ENCODE measurements around the gene SH3PXD2B.

SH3PXD2B gene

GRCh38 chr5:172429201-172429940, 25.0 kb downstream of the SH3PXD2B start:
- H3K4me1 ChIP-seq (ENCODE audit: control insufficient read depth in 1 of 2, insufficient read depth in 2 of 2, low read length in 2 of 2), result peaks cover 3 to 10% of the 10 kb centered on the region in 2 experiments
- no peak overlapping the region for H2BK12ac ChIP-seq (ENCODE audit: low read length)
- H3K9ac ChIP-seq (ENCODE audit: low read length), result peak overlapping the region; percentile 41
- no peak overlapping the region for H3K4me3 ChIP-seq (ENCODE audit: low read depth, low read length)
- DNase-seq, result peak; percentile 53 to 68
- H3K18ac ChIP-seq (ENCODE audit: low read length), result no peak overlapping the region
- H4K8ac ChIP-seq (ENCODE audit: low read depth, low read length), result no peak overlapping the region
- H3K79me2 ChIP-seq (ENCODE audit: control insufficient read depth, insufficient read depth, low read length, poor library complexity), result peaks cover 8% of the 10 kb centered on the region
- H3K27me3 ChIP-seq (ENCODE audit: insufficient read depth, low read length), result no peaks in the 10 kb centered on the region
- H2AFZ ChIP-seq (ENCODE audit: insufficient read depth, low read length, poor library complexity), result no peak overlapping the region
- H3K23ac ChIP-seq (ENCODE audit: low read length), result peak overlapping the region; percentile 54
- peak overlapping the region; percentile 6 for H3K4ac ChIP-seq (ENCODE audit: low read depth, low read length)
- no peak overlapping the region for H3K14ac ChIP-seq (ENCODE audit: low read length)
- no CpG with 5 or more reads among the region's 8 CpGs for WGBS (ENCODE audit: extremely low coverage, insufficient coverage, insufficient read length)
- H3K9me3 ChIP-seq (ENCODE audit: insufficient read depth, low read depth, low read length), result no peaks in the 10 kb centered on the region
- H4K12ac ChIP-seq (ENCODE audit: low read depth, low read length), result no peak overlapping the region
- no peak overlapping the region for H4K91ac ChIP-seq (ENCODE audit: low read depth, low read length)
- no peak overlapping the region for H3K4me2 ChIP-seq (ENCODE audit: low read length)
- H3K79me1 ChIP-seq (ENCODE audit: low read length), result no peaks in the 10 kb centered on the region
- H3K27ac ChIP-seq (ENCODE audit: low read depth, low read length), result no peak overlapping the region
- no peak overlapping the region for H2BK5ac ChIP-seq (ENCODE audit: low read depth, low read length, poor library complexity)
- no peak overlapping the region for H2BK120ac ChIP-seq (ENCODE audit: insufficient read depth, low read length, poor library complexity)
- H3K36me3 ChIP-seq (ENCODE audit: control insufficient read depth in 1 of 2, insufficient read depth in 2 of 2, low read length in 2 of 2), result peaks cover 20 to 21% of the 10 kb centered on the region in 2 experiments
- no peak overlapping the region for H2AK5ac ChIP-seq (ENCODE audit: low read length)

DNA sequence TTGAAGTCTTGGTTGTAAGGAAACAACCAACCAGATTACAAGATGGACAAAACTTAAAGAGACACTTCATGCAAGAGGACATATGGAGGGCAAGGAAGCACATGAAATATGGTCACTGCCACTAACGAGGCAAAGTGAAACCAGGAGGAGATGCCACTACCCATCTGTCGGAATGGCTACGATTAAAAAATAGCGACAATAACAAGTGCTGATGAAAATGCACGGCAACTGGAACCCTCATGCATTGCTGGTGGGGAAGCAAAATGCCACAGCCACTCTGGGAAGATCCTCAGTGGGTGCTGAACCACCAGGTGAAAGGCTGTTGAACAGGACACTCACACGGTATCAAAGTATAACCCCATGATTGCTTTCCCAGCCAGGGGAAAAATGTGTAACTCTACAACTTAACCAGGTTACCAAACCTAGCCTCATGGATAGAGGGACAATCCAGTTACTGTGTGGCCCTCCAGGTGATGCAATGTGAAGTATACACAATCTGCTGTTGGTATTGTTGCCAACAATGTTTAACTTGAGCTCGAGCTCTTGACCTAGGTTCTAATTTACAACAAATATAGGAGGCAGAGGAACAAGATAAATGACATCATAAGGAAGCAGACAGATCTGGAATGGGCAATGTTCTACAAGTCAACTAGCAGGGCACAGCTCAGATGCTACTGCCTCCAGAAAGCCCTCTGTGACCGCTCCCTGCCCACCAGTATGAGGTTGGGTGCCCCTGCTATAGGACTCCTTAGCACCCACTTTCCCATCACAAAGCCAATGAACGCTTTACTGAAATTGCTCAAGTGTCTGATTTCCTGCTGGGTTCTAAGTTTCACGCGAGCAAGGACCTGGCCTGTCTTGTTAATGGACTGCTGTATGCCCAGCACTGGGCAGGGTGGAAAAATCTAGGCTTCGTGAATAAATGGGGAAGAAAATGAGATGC, 25.8 kb downstream of the SH3PXD2B start:
- peak overlapping the region; percentile 16 for H3K18ac ChIP-seq (ENCODE audit: low read length)
- H2BK5ac ChIP-seq (ENCODE audit: low read depth, low read length, poor library complexity), result no peak overlapping the region
- H4K12ac ChIP-seq (ENCODE audit: low read depth, low read length), result no peak overlapping the region
- H3K9ac ChIP-seq (ENCODE audit: low read length), result no peak overlapping the region
- no peak overlapping the region for H3K4ac ChIP-seq (ENCODE audit: low read depth, low read length)
- H3K36me3 ChIP-seq (ENCODE audit: control insufficient read depth in 1 of 2, insufficient read depth in 2 of 2, low read length in 2 of 2), result peaks cover 21 to 23% of the 10 kb centered on the region in 2 experiments
- H3K27me3 ChIP-seq (ENCODE audit: insufficient read depth, low read length), result no peaks in the 10 kb centered on the region
- H3K14ac ChIP-seq (ENCODE audit: low read length), result no peak overlapping the region
- no peaks in the 10 kb centered on the region for H3K79me1 ChIP-seq (ENCODE audit: low read length)
- no peak overlapping the region for H2BK12ac ChIP-seq (ENCODE audit: low read length)
- no peak overlapping the region for H3K4me2 ChIP-seq (ENCODE audit: low read length)
- peaks cover 0 to 12% of the 10 kb centered on the region in 2 experiments for H3K4me1 ChIP-seq (ENCODE audit: control insufficient read depth in 1 of 2, insufficient read depth in 2 of 2, low read length in 2 of 2)
- DNase-seq, result no peak
- peaks cover 7% of the 10 kb centered on the region for H3K79me2 ChIP-seq (ENCODE audit: control insufficient read depth, insufficient read depth, low read length, poor library complexity)
- no peak overlapping the region for H3K4me3 ChIP-seq (ENCODE audit: low read depth, low read length)
- no peak overlapping the region for H2AK5ac ChIP-seq (ENCODE audit: low read length)
- no peaks in the 10 kb centered on the region for H3K9me3 ChIP-seq (ENCODE audit: insufficient read depth, low read depth, low read length)
- H2AFZ ChIP-seq (ENCODE audit: insufficient read depth, low read length, poor library complexity), result no peak overlapping the region
- WGBS (ENCODE audit: extremely low coverage, insufficient coverage, insufficient read length), result no CpG with 5 or more reads among the region's 12 CpGs
- H2BK120ac ChIP-seq (ENCODE audit: insufficient read depth, low read length, poor library complexity), result no peak overlapping the region
- H3K27ac ChIP-seq (ENCODE audit: low read depth, low read length), result no peak overlapping the region
- H3K23ac ChIP-seq (ENCODE audit: low read length), result no peak overlapping the region
- H4K91ac ChIP-seq (ENCODE audit: low read depth, low read length), result no peak overlapping the region
- no peak overlapping the region for H4K8ac ChIP-seq (ENCODE audit: low read depth, low read length)

DNA sequence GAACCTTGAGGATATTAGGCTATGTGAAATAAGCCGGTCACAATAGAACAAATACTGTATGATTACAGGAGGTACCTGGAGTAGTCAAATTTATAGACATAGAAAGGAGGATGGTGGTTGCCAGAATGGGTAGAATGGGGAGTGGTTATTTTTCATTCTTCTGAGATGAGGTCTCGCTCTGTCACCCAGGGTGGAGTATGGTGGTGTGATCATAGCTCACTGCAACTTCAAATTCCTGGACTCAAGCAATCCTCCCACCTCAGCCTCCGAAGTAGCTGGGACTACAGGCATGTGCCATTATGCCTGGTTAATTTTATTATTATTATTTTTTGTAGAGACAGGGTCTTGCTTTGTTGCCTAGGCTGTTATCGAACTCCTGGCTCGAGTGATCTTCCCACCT, 27.1 kb downstream of the SH3PXD2B start:
- no peak overlapping the region for H3K9ac ChIP-seq (ENCODE audit: low read length)
- no peaks in the 10 kb centered on the region for H3K27me3 ChIP-seq (ENCODE audit: insufficient read depth, low read length)
- no peak overlapping the region for H3K18ac ChIP-seq (ENCODE audit: low read length)
- H3K4me2 ChIP-seq (ENCODE audit: low read length), result no peak overlapping the region
- H2AFZ ChIP-seq (ENCODE audit: insufficient read depth, low read length, poor library complexity), result no peak overlapping the region
- H2BK120ac ChIP-seq (ENCODE audit: insufficient read depth, low read length, poor library complexity), result no peak overlapping the region
- no peak overlapping the region for H2BK5ac ChIP-seq (ENCODE audit: low read depth, low read length, poor library complexity)
- no peak overlapping the region for H2AK5ac ChIP-seq (ENCODE audit: low read length)
- no peak overlapping the region for H3K14ac ChIP-seq (ENCODE audit: low read length)
- H4K12ac ChIP-seq (ENCODE audit: low read depth, low read length), result no peak overlapping the region
- no peak overlapping the region for H3K4me3 ChIP-seq (ENCODE audit: low read depth, low read length)
- peaks cover 22 to 27% of the 10 kb centered on the region in 2 experiments for H3K36me3 ChIP-seq (ENCODE audit: control insufficient read depth in 1 of 2, insufficient read depth in 2 of 2, low read length in 2 of 2)
- no peaks in the 10 kb centered on the region for H3K79me1 ChIP-seq (ENCODE audit: low read length)
- peaks cover 6% of the 10 kb centered on the region for H3K79me2 ChIP-seq (ENCODE audit: control insufficient read depth, insufficient read depth, low read length, poor library complexity)
- no peak overlapping the region for H3K23ac ChIP-seq (ENCODE audit: low read length)
- DNase-seq, result peak; percentile 63 to 78
- no CpG with 5 or more reads among the region's 5 CpGs for WGBS (ENCODE audit: extremely low coverage, insufficient coverage, insufficient read length)
- H3K4ac ChIP-seq (ENCODE audit: low read depth, low read length), result no peak overlapping the region
- peaks cover 0 to 10% of the 10 kb centered on the region in 2 experiments for H3K4me1 ChIP-seq (ENCODE audit: control insufficient read depth in 1 of 2, insufficient read depth in 2 of 2, low read length in 2 of 2)
- no peak overlapping the region for H2BK12ac ChIP-seq (ENCODE audit: low read length)
- no peak overlapping the region for H4K8ac ChIP-seq (ENCODE audit: low read depth, low read length)
- H3K27ac ChIP-seq (ENCODE audit: low read depth, low read length), result no peak overlapping the region
- H3K9me3 ChIP-seq (ENCODE audit: insufficient read depth, low read depth, low read length), result no peaks in the 10 kb centered on the region
- H4K91ac ChIP-seq (ENCODE audit: low read depth, low read length), result no peak overlapping the region

GRCh38 chr5:172426086-172426485, 28.2 kb downstream of the SH3PXD2B start:
- Histone ChIP-seq H3K4ac (ENCODE audit: low read depth, low read length) (peak overlapping the region; percentile 16), H3K18ac (ENCODE audit: low read length) (no peak overlapping the region), H2BK5ac (ENCODE audit: low read depth, low read length, poor library complexity) (no peak overlapping the region), H3K4me2 (ENCODE audit: low read length) (no peak overlapping the region), H3K27ac (ENCODE audit: low read depth, low read length) (no peak overlapping the region), H3K27me3 (ENCODE audit: insufficient read depth, low read length) (no peaks in the 10 kb centered on the region), H4K91ac (ENCODE audit: low read depth, low read length) (no peak overlapping the region), H3K4me3 (ENCODE audit: low read depth, low read length) (no peak overlapping the region), H4K8ac (ENCODE audit: low read depth, low read length) (no peak overlapping the region), H3K36me3 (ENCODE audit: control insufficient read depth in 1 of 2, insufficient read depth in 2 of 2, low read length in 2 of 2) (peaks cover 21 to 33% of the 10 kb centered on the region in 2 experiments), H2AFZ (ENCODE audit: insufficient read depth, low read length, poor library complexity) (no peak overlapping the region), H3K23ac (ENCODE audit: low read length) (no peak overlapping the region), H3K4me1 (ENCODE audit: control insufficient read depth in 1 of 2, insufficient read depth in 2 of 2, low read length in 2 of 2) (peaks cover 0 to 10% of the 10 kb centered on the region in 2 experiments), H3K79me1 (ENCODE audit: low read length) (no peaks in the 10 kb centered on the region), H3K14ac (ENCODE audit: low read length) (no peak overlapping the region), H3K9ac (ENCODE audit: low read length) (no peak overlapping the region), H3K9me3 (ENCODE audit: insufficient read depth, low read depth, low read length) (no peaks in the 10 kb centered on the region), H3K79me2 (ENCODE audit: control insufficient read depth, insufficient read depth, low read length, poor library complexity) (peaks cover 6% of the 10 kb centered on the region), H4K12ac (ENCODE audit: low read depth, low read length) (no peak overlapping the region), H2AK5ac (ENCODE audit: low read length) (no peak overlapping the region), H2BK12ac (ENCODE audit: low read length) (no peak overlapping the region), H2BK120ac (ENCODE audit: insufficient read depth, low read length, poor library complexity) (no peak overlapping the region)
- no peak for DNase-seq
- whole genome bisulfite sequencing (ENCODE audit: extremely low coverage, insufficient coverage, insufficient read length), result no CpG with 5 or more reads among the region's 7 CpGs
